Panc1 (cell line): ENCODE measurements around the gene WDR35. TPM values are rescaled to one million over a fixed set of nuclear protein-coding genes. Genes with fewer than 3 reads are reported as not detected.
A peak's percentile ranks its signal among the peaks of the same experiment; 100 is the strongest.
"Not testable (repeated sequence)": the region's sequence is repeated elsewhere in the genome, so short reads cannot be mapped to it uniquely, and the experiment has no call there.

Experiments used
- ATAC-seq: fragments of 200-7000 bp; cut with Tn5 transposase; 2 replicates; pipeline ENCODE4 v1.9.1; 2020; ENCODE audit warnings: mild to moderate bottlenecking, moderate library complexity
- BruUV-seq: library from RNA; stranded (reverse); fragments of 400-500 nt; replicated peaks from 2 replicates; lab custom pipeline; 2021; lab: Mats Ljungman, UMichigan
- CTCF ChIA-PET: fragments of 300-600 bp; sonication (Branson Sonifier 250); formaldehyde crosslinking; loops from one replicate; lab custom pipeline; 2022; ENCODE audit warnings: antibody characterized with exemption; lab: Charles Lee
- POLR2A ChIA-PET: fragments of 300-600 bp; sonication (Branson Sonifier 250); formaldehyde crosslinking; loops from one replicate; lab custom pipeline; 2022; ENCODE audit warnings: antibody characterized with exemption; lab: Charles Lee
- DNase-seq: peaks from one replicate; pipeline ENCODE4 v3.0.0-alpha.2; 2010; ENCODE audit warnings: low read depth, low spot score
- H3K27ac ChIP-seq: 2 replicates; pipeline ENCODE4 v1.5.1; 2011; ENCODE audit warnings: mild to moderate bottlenecking, low read length, inconsistent platforms
- H3K27me3 ChIP-seq: fragments of 200-500 bp; sonication (Bioruptor generic); 2 replicates; pipeline ENCODE4 v1.6.0; 2014; ENCODE audit warnings: low read length, inconsistent platforms; ENCODE audit not compliant: control insufficient read depth, insufficient read depth
- H3K36me3 ChIP-seq: fragments of 200-500 bp; sonication (Bioruptor generic); 2 replicates; pipeline ENCODE4 v1.5.1; 2014; ENCODE audit warnings: inconsistent platforms, mild to moderate bottlenecking, low read length, moderate library complexity; ENCODE audit not compliant: control insufficient read depth, insufficient read depth
- H3K4me1 ChIP-seq: 2 replicates; pipeline ENCODE4 v1.5.1; 2011; ENCODE audit warnings: inconsistent platforms, mild to moderate bottlenecking, low read length, moderate library complexity; ENCODE audit not compliant: control insufficient read depth, insufficient read depth
- H3K4me3 ChIP-seq, 2 experiments: 2 replicates each; pipeline ENCODE4 v1.5.1; 2011 to 2012; ENCODE audit warnings: low read depth in 2 of 2, low read length in 2 of 2, mild to moderate bottlenecking in 2 of 2, inconsistent platforms in 1 of 2, moderate library complexity in 1 of 2
- H3K9me3 ChIP-seq: fragments of 200-500 bp; sonication (Bioruptor generic); 2 replicates; pipeline ENCODE4 v1.5.1; 2014; ENCODE audit warnings: low read depth, mild to moderate bottlenecking, inconsistent platforms, low read length, moderate library complexity; ENCODE audit not compliant: control insufficient read depth, insufficient read depth
- TCF7L2 ChIP-seq: IDR thresholded peaks from 2 replicates; pipeline ENCODE4 v1.6.1; 2011; ENCODE audit warnings: mild to moderate bottlenecking, low read depth, low read length, inconsistent platforms
- in situ Hi-C: cut with HindIII; loops from 2 replicates; pipeline ENCODE4 v1.10.0; 2016; ENCODE audit warnings: low sequenced_read_pairs, low pct_unique_long_range_greater_than_20kb
- intact Hi-C: fragments of 100-400 bp; cut with micrococcal nuclease; formaldehyde crosslinking; loops from one replicate; pipeline ENCODE4 v1.10.0; 2022; ENCODE audit not compliant: unreplicated experiment
- total RNA-seq: library from RNA; stranded (reverse); gene quantifications from one replicate; pipeline ENCODE4 v1.2.1, GENCODE V29; 2021; ENCODE audit not compliant: unreplicated experiment
- TF ChIP-seq, protein P1 (sequence below), 2 experiments: IDR thresholded peaks; 2 replicates each; pipeline ENCODE4 v1.6.1; 2011 to 2012; ENCODE audit warnings: low read depth in 2 of 2, control low read depth in 1 of 2, low read length in 1 of 2, mild to moderate bottlenecking in 1 of 2, moderate library complexity in 1 of 2; ENCODE audit not compliant: insufficient read depth in 1 of 2
- TF ChIP-seq, protein P2 (sequence below): fragments of 450-650 bp; IDR thresholded peaks from 2 replicates; pipeline ENCODE4 v1.5.1; 2017; ENCODE audit warnings: mild to moderate bottlenecking

WDR35 gene
- total RNA-seq, 1 experiment from 2014 or later: 13.8 TPM

DNA sequence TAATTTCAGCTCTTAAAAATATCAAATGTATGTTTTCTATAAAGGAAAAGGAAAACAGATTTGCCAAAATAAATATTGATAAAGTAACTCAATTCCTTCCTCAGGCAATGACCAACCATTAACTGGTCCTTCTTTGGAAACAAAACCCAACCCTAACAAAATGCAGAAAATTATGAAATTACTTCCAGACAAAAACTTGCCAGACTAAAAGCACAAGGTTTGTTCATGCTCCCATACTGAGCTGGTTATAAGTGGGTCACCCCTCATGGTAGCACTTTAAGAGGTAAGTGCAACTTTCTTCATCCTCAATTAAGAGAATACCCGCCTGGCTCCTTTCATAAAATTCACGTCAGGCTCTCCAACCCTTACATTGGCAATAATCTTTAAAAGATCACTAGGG lies 57.0 kb downstream of the WDR35 start:
- POLR2A ChIA-PET: no interaction called here
- H3K27ac ChIP-seq: peak overlapping the region; percentile 94
- H3K4me3 ChIP-seq: peak overlapping the region; percentile 4 to 28; a peak in 2 of 4 replicates
- CTCF ChIA-PET: no interaction called here
- TF ChIP-seq, protein P1, sequence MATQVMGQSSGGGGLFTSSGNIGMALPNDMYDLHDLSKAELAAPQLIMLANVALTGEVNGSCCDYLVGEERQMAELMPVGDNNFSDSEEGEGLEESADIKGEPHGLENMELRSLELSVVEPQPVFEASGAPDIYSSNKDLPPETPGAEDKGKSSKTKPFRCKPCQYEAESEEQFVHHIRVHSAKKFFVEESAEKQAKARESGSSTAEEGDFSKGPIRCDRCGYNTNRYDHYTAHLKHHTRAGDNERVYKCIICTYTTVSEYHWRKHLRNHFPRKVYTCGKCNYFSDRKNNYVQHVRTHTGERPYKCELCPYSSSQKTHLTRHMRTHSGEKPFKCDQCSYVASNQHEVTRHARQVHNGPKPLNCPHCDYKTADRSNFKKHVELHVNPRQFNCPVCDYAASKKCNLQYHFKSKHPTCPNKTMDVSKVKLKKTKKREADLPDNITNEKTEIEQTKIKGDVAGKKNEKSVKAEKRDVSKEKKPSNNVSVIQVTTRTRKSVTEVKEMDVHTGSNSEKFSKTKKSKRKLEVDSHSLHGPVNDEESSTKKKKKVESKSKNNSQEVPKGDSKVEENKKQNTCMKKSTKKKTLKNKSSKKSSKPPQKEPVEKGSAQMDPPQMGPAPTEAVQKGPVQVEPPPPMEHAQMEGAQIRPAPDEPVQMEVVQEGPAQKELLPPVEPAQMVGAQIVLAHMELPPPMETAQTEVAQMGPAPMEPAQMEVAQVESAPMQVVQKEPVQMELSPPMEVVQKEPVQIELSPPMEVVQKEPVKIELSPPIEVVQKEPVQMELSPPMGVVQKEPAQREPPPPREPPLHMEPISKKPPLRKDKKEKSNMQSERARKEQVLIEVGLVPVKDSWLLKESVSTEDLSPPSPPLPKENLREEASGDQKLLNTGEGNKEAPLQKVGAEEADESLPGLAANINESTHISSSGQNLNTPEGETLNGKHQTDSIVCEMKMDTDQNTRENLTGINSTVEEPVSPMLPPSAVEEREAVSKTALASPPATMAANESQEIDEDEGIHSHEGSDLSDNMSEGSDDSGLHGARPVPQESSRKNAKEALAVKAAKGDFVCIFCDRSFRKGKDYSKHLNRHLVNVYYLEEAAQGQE (IDR thresholded peaks at IDR 0.05; ENCODE audit: insufficient read depth in 1 of 2, low read depth in 2 of 2, low read length in 1 of 2): no peak
- DNase-seq (peak; percentile 17), ATAC-seq (peak; percentile 58)
- in situ Hi-C loops (no loop called here), intact Hi-C loops (no loop called here)
- BruUV-seq: TSS peak; percentile 58
- no peaks in the 10 kb centered on the region for H3K27me3 ChIP-seq
- H3K4me1 ChIP-seq: peaks cover 23% of the 10 kb centered on the region
- H3K9me3 ChIP-seq: peaks cover 5% of the 10 kb centered on the region; the same call in 1 of the 2 replicates
- peaks cover 47% of the 10 kb centered on the region for H3K36me3 ChIP-seq

DNA sequence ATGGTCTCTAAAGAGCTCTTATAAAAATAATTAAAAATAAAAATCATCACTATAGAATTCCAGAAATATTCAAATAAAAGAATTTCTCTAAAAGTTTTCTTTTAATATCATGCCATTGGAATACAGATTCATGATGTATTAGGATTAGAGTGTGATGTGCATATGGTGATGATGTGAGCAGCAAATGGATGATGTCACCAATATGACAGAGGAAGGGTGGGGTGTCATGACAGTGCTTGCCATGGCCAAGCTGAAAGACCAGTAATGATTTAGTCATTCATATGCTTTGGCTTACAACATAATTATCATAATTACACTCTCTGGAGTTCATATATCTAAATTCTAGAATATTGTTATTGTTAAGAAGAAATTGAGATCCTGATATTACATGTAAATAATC lies 60.7 kb downstream of the WDR35 start:
- DNase-seq: no peak
- no peak for ATAC-seq
- no TSS peak for BruUV-seq
- no peak for TF ChIP-seq TCF7L2
- TF ChIP-seq, protein P2, sequence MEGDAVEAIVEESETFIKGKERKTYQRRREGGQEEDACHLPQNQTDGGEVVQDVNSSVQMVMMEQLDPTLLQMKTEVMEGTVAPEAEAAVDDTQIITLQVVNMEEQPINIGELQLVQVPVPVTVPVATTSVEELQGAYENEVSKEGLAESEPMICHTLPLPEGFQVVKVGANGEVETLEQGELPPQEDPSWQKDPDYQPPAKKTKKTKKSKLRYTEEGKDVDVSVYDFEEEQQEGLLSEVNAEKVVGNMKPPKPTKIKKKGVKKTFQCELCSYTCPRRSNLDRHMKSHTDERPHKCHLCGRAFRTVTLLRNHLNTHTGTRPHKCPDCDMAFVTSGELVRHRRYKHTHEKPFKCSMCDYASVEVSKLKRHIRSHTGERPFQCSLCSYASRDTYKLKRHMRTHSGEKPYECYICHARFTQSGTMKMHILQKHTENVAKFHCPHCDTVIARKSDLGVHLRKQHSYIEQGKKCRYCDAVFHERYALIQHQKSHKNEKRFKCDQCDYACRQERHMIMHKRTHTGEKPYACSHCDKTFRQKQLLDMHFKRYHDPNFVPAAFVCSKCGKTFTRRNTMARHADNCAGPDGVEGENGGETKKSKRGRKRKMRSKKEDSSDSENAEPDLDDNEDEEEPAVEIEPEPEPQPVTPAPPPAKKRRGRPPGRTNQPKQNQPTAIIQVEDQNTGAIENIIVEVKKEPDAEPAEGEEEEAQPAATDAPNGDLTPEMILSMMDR: no peak
- H3K27me3 ChIP-seq: no peaks in the 10 kb centered on the region
- in situ Hi-C loops: no loop called here
- peaks cover 19% of the 10 kb centered on the region for H3K4me1 ChIP-seq
- POLR2A ChIA-PET: no interaction called here
- peaks cover 32% of the 10 kb centered on the region for H3K36me3 ChIP-seq
- H3K9me3 ChIP-seq: peaks cover 5% of the 10 kb centered on the region; the same call in 1 of the 2 replicates
- CTCF ChIA-PET: no interaction called here
- intact Hi-C loops: no loop called here
- no peak overlapping the region for H3K4me3 ChIP-seq
- H3K27ac ChIP-seq: no peak overlapping the region

DNA sequence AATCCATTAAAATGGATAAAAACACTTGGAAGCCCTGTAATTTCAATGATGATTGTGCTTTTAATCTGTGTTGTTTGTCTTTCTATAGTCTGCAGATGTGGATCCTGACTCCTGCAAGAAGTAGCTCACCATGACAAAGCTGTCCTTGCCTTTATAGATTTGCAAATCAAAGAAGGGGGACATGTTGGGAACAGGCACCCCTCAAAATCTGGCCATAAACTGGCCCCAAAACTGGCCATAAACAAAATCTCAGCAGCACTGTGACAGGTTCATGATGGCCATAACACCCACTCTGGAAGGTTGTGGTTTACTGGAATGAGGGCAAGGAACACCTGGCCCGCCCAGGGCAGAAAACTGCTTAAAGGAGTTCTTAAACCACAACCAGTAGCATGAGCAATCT lies 62.1 kb downstream of the WDR35 start:
- DNase-seq, intact Hi-C loops, CTCF ChIA-PET, POLR2A ChIA-PET, H3K27ac ChIP-seq, H3K4me1 ChIP-seq, BruUV-seq, ATAC-seq, H3K27me3 ChIP-seq, H3K4me3 ChIP-seq, H3K9me3 ChIP-seq, in situ Hi-C loops: not testable (repeated sequence)
- peaks cover 32% of the 10 kb centered on the region for H3K36me3 ChIP-seq

DNA sequence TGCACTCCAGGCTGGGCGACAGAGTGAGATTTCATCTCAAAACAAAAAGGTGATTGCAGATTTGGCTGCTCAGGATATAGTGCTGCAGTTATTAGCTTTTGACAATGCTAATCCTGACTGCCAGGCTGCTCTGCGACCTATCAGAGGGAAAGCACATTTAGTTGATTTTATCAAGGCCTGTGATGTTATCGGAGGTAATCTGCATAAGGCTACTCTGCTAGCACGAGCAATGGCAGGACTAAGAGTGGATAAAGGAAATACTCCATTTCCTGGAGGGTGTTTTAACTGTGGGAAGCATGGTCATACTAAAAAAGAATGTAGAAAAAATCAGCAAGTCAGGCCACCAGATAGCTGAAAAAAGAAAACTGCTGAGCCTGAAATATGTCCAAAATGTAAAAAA lies 65.4 kb downstream of the WDR35 start:
- intact Hi-C loops, H3K36me3 ChIP-seq, POLR2A ChIA-PET, H3K27me3 ChIP-seq, CTCF ChIA-PET, DNase-seq, H3K27ac ChIP-seq, H3K4me1 ChIP-seq, H3K4me3 ChIP-seq, BruUV-seq, in situ Hi-C loops, ATAC-seq, H3K9me3 ChIP-seq: not testable (repeated sequence)

DNA sequence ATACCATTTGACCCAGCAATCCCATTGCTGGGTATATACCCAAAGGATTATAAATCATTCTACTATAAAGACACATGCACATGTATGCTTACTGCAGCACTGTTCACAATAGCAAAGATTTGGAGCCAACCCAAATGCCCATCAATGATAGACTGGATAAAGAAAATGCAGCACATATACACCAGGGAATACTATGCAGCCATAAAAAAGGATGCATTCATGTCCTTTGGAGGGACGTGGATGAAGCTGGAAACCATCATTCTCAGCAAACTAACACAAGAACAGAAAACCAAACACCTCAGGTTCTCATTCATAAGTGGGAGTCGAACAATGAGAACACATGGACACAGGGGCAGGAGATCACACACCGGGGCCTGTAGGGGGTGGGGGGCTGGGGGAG lies 67.7 kb downstream of the WDR35 start:
- CTCF ChIA-PET, intact Hi-C loops, H3K27me3 ChIP-seq, in situ Hi-C loops, H3K27ac ChIP-seq, BruUV-seq, POLR2A ChIA-PET, ATAC-seq, H3K4me1 ChIP-seq, H3K4me3 ChIP-seq, H3K36me3 ChIP-seq, H3K9me3 ChIP-seq, DNase-seq: not testable (repeated sequence)
